HepG2 (cell line): ENCODE results near the gene CAND1.

Experiments
- CTCF ChIP-seq: sonication (generic); formaldehyde crosslinking; IDR thresholded peaks from 2 replicates; pipeline ENCODE4 v1.5.0; 2020; ENCODE audit warnings: mild to moderate bottlenecking, missing genetic modification reagents, moderate library complexity
- E2F5 ChIP-seq: sonication (generic); formaldehyde crosslinking; conservative IDR thresholded peaks from 2 replicates; pipeline ENCODE4 v1.4.0; 2020; ENCODE audit warnings: missing genetic modification reagents
- ETV6 ChIP-seq: sonication (generic); formaldehyde crosslinking; conservative IDR thresholded peaks from 2 replicates; pipeline ENCODE4 v1.4.0; 2020; ENCODE audit warnings: missing genetic modification reagents
- MAFG ChIP-seq: sonication (generic); formaldehyde crosslinking; IDR thresholded peaks from 2 replicates; pipeline ENCODE4 v1.5.1; 2020; ENCODE audit warnings: mild to moderate bottlenecking, missing genetic modification reagents
- PHF20 ChIP-seq: sonication (generic); formaldehyde crosslinking; IDR thresholded peaks from 2 replicates; pipeline ENCODE4 v1.5.0; 2020; ENCODE audit warnings: mild to moderate bottlenecking, missing genetic modification reagents
- STAG1 ChIP-seq: sonication (generic); formaldehyde crosslinking; IDR thresholded peaks from 2 replicates; pipeline ENCODE4 v1.4.0; 2020; ENCODE audit warnings: missing genetic modification reagents
- TAF1 ChIP-seq: sonication (generic); formaldehyde crosslinking; IDR thresholded peaks from 2 replicates; pipeline ENCODE4 v1.4.0; 2020; ENCODE audit warnings: missing genetic modification reagents
- TBX3 ChIP-seq: fragments of 450-650 bp; IDR thresholded peaks from 2 replicates; pipeline ENCODE4 v1.6.1; 2017; ENCODE audit warnings: antibody characterized with exemption, mild to moderate bottlenecking, inconsistent platforms, borderline replicate concordance
- ZNF639 ChIP-seq: conservative IDR thresholded peaks from 2 replicates; pipeline ENCODE4 v1.6.1; 2018; ENCODE audit warnings: missing genetic modification reagents
- ZNF766 ChIP-seq: sonication (generic); formaldehyde crosslinking; IDR thresholded peaks from 2 replicates; pipeline ENCODE4 v1.5.0; 2020; ENCODE audit warnings: missing genetic modification reagents, borderline replicate concordance
- ZZZ3 ChIP-seq: sonication (generic); formaldehyde crosslinking; IDR thresholded peaks from 2 replicates; pipeline ENCODE4 v1.4.0; 2020; ENCODE audit warnings: missing genetic modification reagents, mild to moderate bottlenecking, borderline replicate concordance
- TF ChIP-seq, protein P1 (sequence below): sonication (generic); formaldehyde crosslinking; IDR thresholded peaks from 2 replicates; pipeline ENCODE4 v1.4.0; 2020; ENCODE audit warnings: missing genetic modification reagents

DNA sequence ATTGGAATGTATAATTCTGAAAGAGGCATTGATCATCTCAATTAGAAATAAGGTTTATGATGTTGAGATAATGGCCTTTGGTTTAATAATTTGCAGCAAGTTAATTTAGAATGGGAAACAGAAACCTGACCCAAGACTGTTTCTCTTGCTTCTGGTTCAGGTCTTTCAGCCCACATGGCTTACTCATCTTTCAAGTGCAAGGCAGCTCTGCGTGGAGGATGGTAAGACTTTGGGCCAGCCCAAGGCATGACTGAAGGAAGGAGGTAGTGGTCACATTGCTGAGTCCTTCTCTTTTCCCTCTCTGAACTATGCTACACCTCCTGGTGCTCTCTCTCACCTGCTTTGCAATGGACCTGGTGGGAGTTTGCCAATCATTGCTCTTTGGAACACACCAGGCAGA, 98.7 kb downstream of the CAND1 start:
- TF ChIP-seq PHF20 (CRISPR knock-in tag) (no peak), ZZZ3 (CRISPR knock-in tag) (no peak), ETV6 (CRISPR knock-in tag) (no peak), ZNF766 (CRISPR knock-in tag) (no peak), STAG1 (no peak), MAFG (CRISPR knock-in tag) (no peak), TAF1 (CRISPR knock-in tag) (no peak), ZNF639 (CRISPR knock-in tag) (no peak), E2F5 (CRISPR knock-in tag) (no peak), CTCF (CRISPR knock-in tag) (no peak), TBX3 (no peak)
- TF ChIP-seq, protein P1, sequence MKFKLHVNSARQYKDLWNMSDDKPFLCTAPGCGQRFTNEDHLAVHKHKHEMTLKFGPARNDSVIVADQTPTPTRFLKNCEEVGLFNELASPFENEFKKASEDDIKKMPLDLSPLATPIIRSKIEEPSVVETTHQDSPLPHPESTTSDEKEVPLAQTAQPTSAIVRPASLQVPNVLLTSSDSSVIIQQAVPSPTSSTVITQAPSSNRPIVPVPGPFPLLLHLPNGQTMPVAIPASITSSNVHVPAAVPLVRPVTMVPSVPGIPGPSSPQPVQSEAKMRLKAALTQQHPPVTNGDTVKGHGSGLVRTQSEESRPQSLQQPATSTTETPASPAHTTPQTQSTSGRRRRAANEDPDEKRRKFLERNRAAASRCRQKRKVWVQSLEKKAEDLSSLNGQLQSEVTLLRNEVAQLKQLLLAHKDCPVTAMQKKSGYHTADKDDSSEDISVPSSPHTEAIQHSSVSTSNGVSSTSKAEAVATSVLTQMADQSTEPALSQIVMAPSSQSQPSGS (CRISPR knock-in tag) = no peak
